GM13976 (cell line): ENCODE measurements around the gene KIF21B.

Experiments
- DNase-seq: peaks from one replicate; pipeline ENCODE4 v3.0.0; 2012; ENCODE audit warnings: low spot score
- CTCF ChIP-seq: IDR thresholded peaks from 2 replicates; pipeline ENCODE4 v1.5.1; 2012; ENCODE audit warnings: borderline replicate concordance, mild to moderate bottlenecking; ENCODE audit not compliant: insufficient read depth; ENCODE audit errors: extremely low read depth, missing control alignments, control extremely low read depth
- in situ Hi-C: fragments of 300-500 bp; cut with MboI; formaldehyde crosslinking; loops from one replicate; pipeline ENCODE4 v1.12.0; 2022; ENCODE audit warnings: low sequenced_read_pairs, mixed read lengths, inconsistent platforms; ENCODE audit not compliant: unreplicated experiment

Gene KIF21B

DNA sequence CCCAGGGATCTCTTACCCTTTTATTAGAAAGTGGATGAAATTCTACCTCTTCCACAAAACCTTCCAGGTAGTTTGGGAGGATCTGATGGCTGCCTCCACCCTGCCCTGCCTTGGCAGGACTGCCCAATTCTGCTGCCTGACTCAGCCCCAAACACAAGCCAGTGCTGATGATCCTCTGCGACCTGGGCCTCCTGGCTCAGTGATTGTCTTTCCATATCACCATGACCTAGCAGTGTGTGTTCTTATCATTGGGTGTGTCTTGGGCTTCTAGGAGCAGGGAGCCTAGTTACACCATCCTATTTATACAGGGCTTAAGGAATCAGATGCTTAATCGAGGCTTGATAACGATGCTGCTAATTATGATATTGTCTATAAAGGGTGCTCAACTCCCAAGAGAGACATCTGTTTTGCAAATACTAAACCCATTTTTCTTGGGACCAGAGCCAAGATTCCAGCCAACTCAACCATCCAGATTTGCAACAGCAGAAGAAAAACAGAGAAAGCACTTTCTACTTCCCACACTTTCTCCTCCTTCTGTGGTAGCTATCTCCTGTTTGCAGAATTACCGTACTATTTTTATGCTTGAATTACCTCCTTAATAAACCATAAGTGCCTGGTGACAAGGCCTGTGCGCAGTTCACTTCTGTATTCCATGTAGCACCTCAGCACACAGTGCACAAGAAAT is 36.5 kb upstream of the KIF21B start:
- in situ Hi-C loops = no loop called here
- TF ChIP-seq CTCF = no peak

DNA sequence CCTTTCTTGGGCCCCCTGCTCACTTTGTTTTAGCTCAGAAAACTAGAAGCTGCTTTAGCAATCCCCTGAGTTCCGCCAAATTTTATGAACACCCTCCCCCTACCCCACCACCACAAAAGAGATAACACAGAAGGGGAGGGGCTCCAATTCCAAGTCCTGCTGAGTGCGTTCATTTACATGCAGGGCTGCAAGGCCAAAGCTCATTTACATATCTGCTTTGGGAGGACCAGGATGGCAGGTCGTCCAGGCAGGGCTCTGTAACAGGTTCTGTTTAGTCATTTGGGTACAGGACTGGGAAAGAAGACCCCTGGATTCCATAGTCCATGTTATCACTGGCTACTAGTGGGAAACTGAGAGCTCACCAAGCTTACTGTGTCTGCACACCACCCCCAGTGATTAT is 35.9 kb upstream of the KIF21B start:
- no peak for DNase-seq
- no peak for TF ChIP-seq CTCF
- in situ Hi-C loops = no loop called here

More for the DNA sequence above, 36.5 kb upstream of the KIF21B start:
- no peak for DNase-seq

DNA sequence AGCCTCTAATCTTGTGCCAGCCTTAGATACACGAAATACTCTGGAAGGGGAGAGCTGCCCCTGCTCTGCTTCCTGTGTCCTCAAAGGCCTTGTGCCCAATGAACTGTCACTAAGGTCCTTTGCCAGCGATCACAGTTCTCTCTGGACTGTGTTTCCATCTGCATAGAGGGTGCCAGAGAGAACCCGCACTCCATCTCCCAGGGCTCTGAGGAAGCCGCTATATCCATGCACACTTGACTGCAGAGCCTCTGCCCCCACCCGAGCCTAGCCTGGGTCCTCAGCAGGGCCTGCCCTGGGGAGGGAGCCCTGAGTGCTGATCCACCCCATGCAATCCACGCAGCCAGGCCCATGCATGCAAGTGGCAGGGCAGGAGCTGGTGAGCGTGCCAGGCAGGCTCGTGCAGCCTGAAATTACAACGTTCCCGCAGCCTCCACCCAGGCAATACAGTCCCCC is 30.6 kb upstream of the KIF21B start:
- TF ChIP-seq CTCF = no peak
- no peak for DNase-seq
- in situ Hi-C loops = no loop called here

- in situ Hi-C loops = no loop called here
- DNase-seq = no peak
- no peak for TF ChIP-seq CTCF
These were observed 29.8 kb upstream of the KIF21B start for GRCh38 chr1:201053155-201053860.

GRCh38 chr1:201051399-201051798 is 27.9 kb upstream of the KIF21B start:
- no peak for TF ChIP-seq CTCF
- in situ Hi-C loops = no loop called here
- no peak for DNase-seq

DNA sequence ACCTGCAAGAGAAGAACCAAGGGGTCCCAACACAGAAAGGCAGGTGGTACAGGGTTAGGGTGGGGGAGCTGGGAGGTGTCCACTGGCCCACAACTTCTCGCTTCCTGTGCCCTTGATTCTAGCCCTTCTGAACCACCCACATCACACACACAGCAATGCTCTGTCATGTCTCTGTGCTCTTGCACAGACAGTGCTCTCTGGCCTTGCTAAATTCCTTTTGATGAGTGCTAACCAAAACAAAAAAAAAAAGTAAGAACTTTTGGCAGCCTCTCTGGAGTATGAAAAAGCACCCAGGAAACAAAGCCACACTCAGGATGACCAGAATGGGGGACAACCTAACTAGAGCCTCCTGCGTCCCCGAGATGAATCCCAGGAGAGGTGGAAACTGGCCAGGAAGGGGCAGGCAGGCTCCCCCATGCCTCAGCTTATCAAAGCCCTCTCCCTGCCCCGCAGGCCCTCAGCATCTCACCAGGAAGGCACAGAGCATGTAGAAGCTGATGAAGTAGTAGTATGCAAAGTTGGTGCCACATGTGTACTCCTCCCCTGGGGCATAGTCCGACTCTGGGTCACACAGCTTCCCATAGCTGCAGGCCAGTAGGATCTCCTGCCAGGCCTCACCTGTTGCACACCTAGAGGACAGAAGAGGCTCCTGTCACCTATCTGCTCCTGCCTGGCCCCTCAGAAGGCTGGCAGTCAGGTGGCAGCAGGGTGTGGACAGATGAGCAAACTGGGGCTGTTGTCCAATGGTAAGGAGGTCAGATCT is 27.2 kb upstream of the KIF21B start:
- DNase-seq = no peak
- TF ChIP-seq CTCF = no peak
- in situ Hi-C loops = no loop called here
